ENCODE measurements around the gene PDE4D.

The PDE4D gene

GRCh38 chr5:59134471-59135163 lies 758.9 kb downstream of the PDE4D start:
- H3K27me3 ChIP-seq (ENCODE audit: insufficient read depth, low read depth, severe bottlenecking) = no peaks in the 10 kb centered on the region
- H3K4me3 ChIP-seq (ENCODE audit: low read depth, low read length) = no peak overlapping the region
- TF ChIP-seq, protein P1, sequence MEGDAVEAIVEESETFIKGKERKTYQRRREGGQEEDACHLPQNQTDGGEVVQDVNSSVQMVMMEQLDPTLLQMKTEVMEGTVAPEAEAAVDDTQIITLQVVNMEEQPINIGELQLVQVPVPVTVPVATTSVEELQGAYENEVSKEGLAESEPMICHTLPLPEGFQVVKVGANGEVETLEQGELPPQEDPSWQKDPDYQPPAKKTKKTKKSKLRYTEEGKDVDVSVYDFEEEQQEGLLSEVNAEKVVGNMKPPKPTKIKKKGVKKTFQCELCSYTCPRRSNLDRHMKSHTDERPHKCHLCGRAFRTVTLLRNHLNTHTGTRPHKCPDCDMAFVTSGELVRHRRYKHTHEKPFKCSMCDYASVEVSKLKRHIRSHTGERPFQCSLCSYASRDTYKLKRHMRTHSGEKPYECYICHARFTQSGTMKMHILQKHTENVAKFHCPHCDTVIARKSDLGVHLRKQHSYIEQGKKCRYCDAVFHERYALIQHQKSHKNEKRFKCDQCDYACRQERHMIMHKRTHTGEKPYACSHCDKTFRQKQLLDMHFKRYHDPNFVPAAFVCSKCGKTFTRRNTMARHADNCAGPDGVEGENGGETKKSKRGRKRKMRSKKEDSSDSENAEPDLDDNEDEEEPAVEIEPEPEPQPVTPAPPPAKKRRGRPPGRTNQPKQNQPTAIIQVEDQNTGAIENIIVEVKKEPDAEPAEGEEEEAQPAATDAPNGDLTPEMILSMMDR (IDR thresholded peaks at IDR 0.05; ENCODE audit: low read depth, low read length) = no peak
- no peaks in the 10 kb centered on the region for H3K9me3 ChIP-seq (ENCODE audit: severe bottlenecking)
- no peaks in the 10 kb centered on the region for H3K36me3 ChIP-seq
- no peak overlapping the region for H3K27ac ChIP-seq
- no peak for DNase-seq

DNA sequence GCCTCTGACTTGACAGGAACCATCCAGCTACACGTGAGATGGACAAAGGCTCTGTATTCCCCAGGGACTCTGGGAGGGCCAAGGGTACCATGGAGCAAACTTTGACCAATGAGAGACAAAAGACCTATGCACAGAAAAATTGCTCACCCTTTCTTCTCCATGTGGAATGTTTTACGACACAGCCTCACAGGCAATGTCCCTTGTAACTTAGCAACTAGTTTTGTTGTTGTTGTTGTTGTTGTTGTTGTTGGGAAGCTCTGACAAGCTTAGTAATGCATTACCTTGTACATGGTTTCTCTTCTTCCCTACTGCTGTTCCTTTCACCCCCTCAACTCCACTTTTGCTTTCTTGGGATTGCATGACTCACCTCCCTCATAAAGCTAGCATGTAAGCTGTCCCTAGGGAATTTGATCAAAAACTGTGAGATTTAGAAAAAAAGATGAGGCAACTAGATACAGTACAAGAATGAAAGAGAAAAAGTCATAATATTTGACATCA lies 759.7 kb downstream of the PDE4D start:
- Histone ChIP-seq H3K4me3 (ENCODE audit: low read depth, low read length) (no peak overlapping the region), H3K27ac (no peak overlapping the region), H3K9me3 (ENCODE audit: severe bottlenecking) (no peaks in the 10 kb centered on the region), H3K27me3 (ENCODE audit: insufficient read depth, low read depth, severe bottlenecking) (no peaks in the 10 kb centered on the region), H3K36me3 (no peaks in the 10 kb centered on the region)
- TF ChIP-seq, protein P1 (IDR thresholded peaks at IDR 0.05; ENCODE audit: low read depth, low read length) = no peak
- DNase-seq = no peak

DNA sequence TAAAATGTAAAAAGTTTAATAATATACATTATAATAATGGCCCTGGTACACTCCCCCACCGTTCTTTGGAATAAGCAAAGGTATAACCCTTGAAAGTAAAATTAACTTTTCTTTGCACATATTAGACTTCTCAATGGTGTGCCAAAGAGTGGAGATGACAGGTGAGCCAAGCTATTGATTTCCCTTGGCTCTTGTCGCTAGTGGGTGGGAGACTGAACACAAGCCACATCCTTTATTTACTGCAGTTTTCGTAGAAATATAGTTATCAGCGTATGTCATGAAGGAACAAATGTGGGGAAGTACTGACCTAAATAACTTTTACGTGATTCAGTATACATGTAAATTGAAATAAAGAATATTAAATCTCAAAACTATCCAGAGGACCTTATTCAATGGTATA lies 761.4 kb downstream of the PDE4D start:
- Histone ChIP-seq H3K36me3 (no peaks in the 10 kb centered on the region), H3K4me3 (ENCODE audit: low read depth, low read length) (no peak overlapping the region), H3K9me3 (ENCODE audit: severe bottlenecking) (no peaks in the 10 kb centered on the region), H3K27ac (no peak overlapping the region), H3K27me3 (ENCODE audit: insufficient read depth, low read depth, severe bottlenecking) (no peaks in the 10 kb centered on the region)
- DNase-seq = no peak
- TF ChIP-seq, protein P1 (IDR thresholded peaks at IDR 0.05; ENCODE audit: low read depth, low read length) = no peak

DNA sequence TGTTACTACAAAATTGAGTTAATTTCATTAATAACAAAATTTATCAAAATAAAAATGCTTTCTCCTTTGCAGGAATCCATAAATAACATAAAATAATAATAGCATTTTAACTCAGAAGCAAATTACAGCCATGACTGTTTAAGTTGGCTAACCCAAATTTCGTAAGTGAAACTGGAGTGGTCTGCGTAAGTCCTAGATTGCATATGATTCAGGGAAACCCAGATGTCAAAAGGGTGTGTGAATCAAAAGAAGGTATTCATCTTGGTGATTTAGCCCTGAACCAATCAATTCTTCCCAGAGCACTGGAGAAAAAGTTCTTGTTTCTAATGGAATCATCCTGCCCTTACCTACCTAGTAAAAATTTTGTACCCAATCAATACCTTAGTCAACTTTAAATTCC lies 763.1 kb downstream of the PDE4D start:
- TF ChIP-seq, protein P1 (IDR thresholded peaks at IDR 0.05; ENCODE audit: low read depth, low read length) = no peak
- Histone ChIP-seq H3K4me3 (ENCODE audit: low read depth, low read length) (no peak overlapping the region), H3K27me3 (ENCODE audit: insufficient read depth, low read depth, severe bottlenecking) (no peaks in the 10 kb centered on the region), H3K27ac (no peak overlapping the region), H3K9me3 (ENCODE audit: severe bottlenecking) (no peaks in the 10 kb centered on the region), H3K36me3 (no peaks in the 10 kb centered on the region)
- DNase-seq = no peak

DNA sequence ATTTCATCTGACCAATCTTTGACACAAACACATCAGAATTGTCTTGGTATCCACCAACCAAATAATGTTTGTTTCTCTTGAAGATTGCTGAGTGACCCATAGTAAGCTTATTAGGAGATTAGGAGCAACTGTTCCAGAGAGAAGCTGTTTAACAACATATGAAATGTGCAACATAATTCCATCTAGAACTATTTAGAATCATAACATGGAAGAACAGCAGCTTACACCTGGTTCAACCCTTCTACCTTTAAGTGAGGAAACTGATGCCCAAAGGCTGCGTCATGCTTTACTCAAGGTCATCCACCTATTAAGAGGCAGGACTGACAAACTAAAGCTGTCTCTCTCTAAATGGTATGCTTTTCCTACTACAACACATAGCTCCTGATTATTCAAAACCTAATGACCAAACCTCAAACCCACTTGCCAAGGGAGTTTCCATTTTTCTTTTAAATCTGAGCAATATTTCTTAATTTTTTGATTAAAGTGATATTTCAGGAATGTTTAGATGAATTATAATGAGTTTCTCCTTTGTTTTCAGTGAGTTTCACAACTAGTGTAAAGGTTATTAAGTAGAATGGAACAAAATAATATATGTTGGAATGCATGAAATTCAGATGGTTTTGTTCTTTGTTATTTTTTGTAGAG lies 764.8 kb downstream of the PDE4D start:
- no peaks in the 10 kb centered on the region for H3K27me3 ChIP-seq (ENCODE audit: insufficient read depth, low read depth, severe bottlenecking)
- no peaks in the 10 kb centered on the region for H3K9me3 ChIP-seq (ENCODE audit: severe bottlenecking)
- TF ChIP-seq, protein P1 (IDR thresholded peaks at IDR 0.05; ENCODE audit: low read depth, low read length) = no peak
- H3K36me3 ChIP-seq = no peaks in the 10 kb centered on the region
- no peak for DNase-seq
- H3K27ac ChIP-seq = no peak overlapping the region
- H3K4me3 ChIP-seq (ENCODE audit: low read depth, low read length) = no peak overlapping the region
